Activated CD8-positive, alpha-beta memory T cell treated with anti-CD3 and anti-CD28 coated beads for 48 hours (primary cell): ENCODE data around the gene SLC9A9.

ENCODE experiments used
- DNase-seq, 3 experiments: peaks; one replicate each; pipeline ENCODE4 v3.0.0-alpha.2; 2020; ENCODE audit warnings: low read depth in 2 of 3, low spot score in 2 of 3

SLC9A9 gene

GRCh38 chr3:143339451-143339850 lies 508.8 kb downstream of the SLC9A9 start:
- DNase-seq: no peak

- no peak for DNase-seq
These were observed 510.9 kb downstream of the SLC9A9 start for GRCh38 chr3:143337387-143337786.

GRCh38 chr3:143334231-143334630 lies 514.0 kb downstream of the SLC9A9 start:
- no peak for DNase-seq

- DNase-seq: no peak
These were observed 514.9 kb downstream of the SLC9A9 start for GRCh38 chr3:143333367-143333766.

- DNase-seq: no peak
These were observed 516.2 kb downstream of the SLC9A9 start for GRCh38 chr3:143332026-143332425.

- no peak for DNase-seq
These were observed 516.9 kb downstream of the SLC9A9 start for GRCh38 chr3:143331350-143331749.

- DNase-seq: no peak
These were observed 517.9 kb downstream of the SLC9A9 start for GRCh38 chr3:143330296-143330868.

GRCh38 chr3:143329567-143330211 lies 518.6 kb downstream of the SLC9A9 start:
- DNase-seq: no peak

GRCh38 chr3:143328451-143328850 lies 519.8 kb downstream of the SLC9A9 start:
- DNase-seq: no peak

- DNase-seq: no peak
These were observed 521.1 kb downstream of the SLC9A9 start for GRCh38 chr3:143326983-143327778.

- DNase-seq: no peak
These were observed 527.1 kb downstream of the SLC9A9 start for GRCh38 chr3:143321058-143321769.

GRCh38 chr3:143315766-143316165 lies 532.5 kb downstream of the SLC9A9 start:
- DNase-seq: no peak

GRCh38 chr3:143314251-143315093 lies 533.8 kb downstream of the SLC9A9 start:
- no peak for DNase-seq

GRCh38 chr3:143313893-143314188 lies 534.4 kb downstream of the SLC9A9 start:
- no peak for DNase-seq

GRCh38 chr3:143313025-143313892 lies 535.0 kb downstream of the SLC9A9 start:
- no peak for DNase-seq

- DNase-seq: no peak
These were observed 537.2 kb downstream of the SLC9A9 start for GRCh38 chr3:143311096-143311495.

GRCh38 chr3:143309705-143310104 lies 538.6 kb downstream of the SLC9A9 start:
- DNase-seq: no peak

- DNase-seq: no peak
These were observed 540.6 kb downstream of the SLC9A9 start for GRCh38 chr3:143307613-143308183.

- no peak for DNase-seq
These were observed 541.9 kb downstream of the SLC9A9 start for GRCh38 chr3:143306407-143306806.
